Hepatic stellate cell (primary cell): Measurements from ENCODE around the gene MPP2.
"Not testable (repeated sequence)": the region's sequence is repeated elsewhere in the genome, so short reads cannot be mapped to it uniquely, and the experiment has no call there.

ENCODE experiments used
- DNase-seq: peaks from one replicate; pipeline ENCODE4 v3.0.0; 2011; ENCODE audit warnings: low spot score

The MPP2 gene

GRCh38 chr17:43875476-43876147 lies 31.7 kb downstream of the MPP2 start:
- no peak for DNase-seq

DNA sequence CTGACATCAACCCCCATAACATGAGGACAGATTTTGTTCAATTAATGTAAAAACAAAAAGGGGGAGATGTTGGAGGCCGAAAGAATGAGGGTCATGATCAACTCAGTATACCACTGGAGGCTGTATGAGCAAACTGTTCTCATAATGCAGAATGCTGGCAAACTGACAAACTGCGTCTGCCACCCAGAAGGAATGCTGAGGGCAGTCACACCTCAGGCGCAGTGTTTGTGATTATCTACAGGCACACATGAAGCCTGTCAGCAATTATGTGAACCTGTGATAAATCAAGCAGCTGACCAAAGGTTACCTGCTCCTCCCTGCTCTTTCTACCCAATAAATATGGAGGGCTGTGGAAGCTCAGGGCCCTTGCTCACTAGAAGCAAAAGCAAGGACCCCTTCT lies 33.0 kb downstream of the MPP2 start:
- DNase-seq, result no peak

DNA sequence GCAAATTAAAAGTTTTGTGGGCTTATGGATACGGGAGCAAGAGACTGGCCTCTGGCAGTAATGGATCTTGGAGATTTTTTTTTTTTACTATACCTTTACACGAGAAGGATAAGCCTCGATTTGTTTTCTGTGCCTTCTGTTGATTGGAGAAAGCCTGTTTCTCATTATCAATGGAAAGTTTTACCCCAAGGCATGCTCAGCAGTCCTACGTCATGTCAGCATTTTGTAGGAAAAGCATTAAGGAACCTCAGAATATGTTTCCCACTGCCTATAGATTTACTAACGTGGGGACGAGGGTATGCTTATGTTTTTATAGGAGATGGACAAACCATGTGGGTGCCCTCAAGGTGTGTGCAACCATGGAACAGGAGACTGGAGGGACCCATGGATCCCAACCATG lies 33.5 kb downstream of the MPP2 start:
- no peak for DNase-seq

DNA sequence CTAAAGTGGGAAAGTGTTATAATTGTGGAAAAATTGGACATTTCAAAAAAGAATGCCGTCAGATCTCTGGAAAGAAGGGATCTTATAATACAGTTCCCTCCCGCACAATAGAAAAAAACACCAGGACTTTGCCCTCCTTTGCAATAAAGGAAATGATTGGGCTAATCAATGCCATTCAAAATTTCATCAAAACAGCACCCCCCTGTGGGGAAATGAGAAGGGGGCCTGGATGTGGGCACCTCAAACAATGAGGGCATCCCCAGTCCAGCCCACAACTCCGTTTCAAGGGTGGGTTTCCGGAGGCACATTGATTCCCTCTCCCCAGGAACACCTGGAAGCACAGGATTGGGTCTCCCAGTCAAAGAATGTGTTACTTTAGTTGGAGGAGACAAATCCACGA lies 34.2 kb downstream of the MPP2 start:
- DNase-seq, result no peak

DNA sequence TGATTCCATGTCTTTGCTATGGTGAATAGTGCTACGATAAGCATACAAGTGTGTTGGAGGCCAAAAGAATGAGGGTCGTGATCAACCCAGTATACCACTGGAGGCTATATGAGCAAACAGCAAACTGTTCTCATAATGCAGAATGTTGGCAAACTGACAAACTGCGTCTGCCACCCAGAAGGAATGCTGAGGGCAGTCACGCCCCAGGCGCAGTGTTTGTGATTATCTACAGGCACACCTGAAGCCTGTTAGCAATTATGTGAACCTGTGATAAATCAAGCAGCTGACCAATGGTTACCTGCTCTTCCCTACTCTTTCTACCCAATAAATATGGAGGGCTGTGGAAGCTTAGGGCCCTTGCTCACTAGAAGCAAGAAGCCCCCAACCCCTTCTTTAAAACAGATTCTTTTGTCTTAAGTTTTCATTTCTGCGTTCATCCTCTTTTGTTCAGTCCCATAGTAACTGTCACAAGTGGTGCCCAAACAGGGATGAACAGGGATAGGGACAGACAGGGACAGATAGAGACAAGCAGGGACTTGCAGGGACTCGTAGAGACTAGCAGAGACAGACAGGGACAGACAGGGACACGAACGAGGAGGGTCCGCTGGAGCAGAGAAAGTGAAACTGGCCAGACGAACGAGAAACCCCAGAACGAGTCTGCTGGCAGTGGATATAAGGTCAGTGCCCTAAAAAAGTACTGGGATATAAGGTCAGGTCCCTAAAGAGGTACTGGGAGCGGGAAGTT lies 35.2 kb downstream of the MPP2 start:
- DNase-seq, result no peak

- DNase-seq, result not testable (repeated sequence)
Measured at GRCh38 chr17:43869031-43869430, 38.3 kb downstream of the MPP2 start.

- no peak for DNase-seq
Measured at GRCh38 chr17:43868226-43868994, 38.9 kb downstream of the MPP2 start.

GRCh38 chr17:43864161-43864984 lies 43.0 kb downstream of the MPP2 start:
- DNase-seq, result no peak

DNA sequence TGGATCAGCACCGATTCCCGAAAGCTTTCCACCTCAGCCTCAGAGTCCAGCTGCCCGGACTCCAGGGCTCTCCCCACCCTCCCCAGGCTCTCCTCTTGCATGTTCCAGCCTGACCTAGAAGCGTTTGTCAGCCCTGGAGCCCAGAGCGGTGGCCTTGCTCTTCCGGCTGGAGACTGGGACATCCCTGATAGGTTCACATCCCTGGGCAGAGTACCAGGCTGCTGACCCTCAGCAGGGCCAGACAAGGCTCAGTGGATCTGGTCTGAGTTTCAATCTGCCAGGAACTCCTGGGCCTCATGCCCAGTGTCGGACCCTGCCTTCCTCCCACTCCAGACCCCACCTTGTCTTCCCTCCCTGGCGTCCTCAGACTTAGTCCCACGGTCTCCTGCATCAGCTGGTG lies 45.4 kb downstream of the MPP2 start:
- DNase-seq, result no peak

DNA sequence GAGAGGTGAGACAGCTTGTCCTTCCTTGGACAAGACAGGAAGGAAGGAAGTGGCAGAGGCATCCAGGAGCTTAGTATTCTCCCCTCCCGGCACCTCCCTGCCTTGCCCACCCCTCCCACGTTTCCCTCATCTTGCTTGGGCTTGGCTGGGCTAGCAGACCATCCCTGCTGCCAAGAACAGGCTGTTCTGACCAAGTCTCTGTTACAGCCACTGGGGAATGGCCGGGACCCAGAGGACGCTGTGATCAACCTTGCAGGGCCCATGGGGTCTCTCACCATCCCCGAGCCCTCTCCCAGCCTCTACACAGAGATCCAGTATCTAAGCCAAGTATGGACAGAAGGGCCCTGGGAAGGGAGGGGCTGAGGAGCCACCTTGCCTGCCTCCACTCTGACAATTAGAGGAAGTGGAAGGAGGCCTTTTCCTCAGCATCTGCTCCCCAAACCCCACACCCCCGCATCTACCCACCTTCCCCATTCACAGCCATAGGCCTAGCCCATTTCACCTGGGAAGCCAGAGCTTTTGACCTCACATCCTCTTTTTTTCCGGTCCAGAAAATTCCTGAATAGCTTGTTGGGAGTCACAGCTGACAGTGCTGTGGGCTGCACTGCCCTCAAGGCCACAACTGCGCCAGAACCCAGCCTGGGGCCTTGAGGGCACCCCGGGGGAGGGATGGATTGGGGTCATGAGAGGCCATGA lies 46.3 kb downstream of the MPP2 start:
- no peak for DNase-seq

DNA sequence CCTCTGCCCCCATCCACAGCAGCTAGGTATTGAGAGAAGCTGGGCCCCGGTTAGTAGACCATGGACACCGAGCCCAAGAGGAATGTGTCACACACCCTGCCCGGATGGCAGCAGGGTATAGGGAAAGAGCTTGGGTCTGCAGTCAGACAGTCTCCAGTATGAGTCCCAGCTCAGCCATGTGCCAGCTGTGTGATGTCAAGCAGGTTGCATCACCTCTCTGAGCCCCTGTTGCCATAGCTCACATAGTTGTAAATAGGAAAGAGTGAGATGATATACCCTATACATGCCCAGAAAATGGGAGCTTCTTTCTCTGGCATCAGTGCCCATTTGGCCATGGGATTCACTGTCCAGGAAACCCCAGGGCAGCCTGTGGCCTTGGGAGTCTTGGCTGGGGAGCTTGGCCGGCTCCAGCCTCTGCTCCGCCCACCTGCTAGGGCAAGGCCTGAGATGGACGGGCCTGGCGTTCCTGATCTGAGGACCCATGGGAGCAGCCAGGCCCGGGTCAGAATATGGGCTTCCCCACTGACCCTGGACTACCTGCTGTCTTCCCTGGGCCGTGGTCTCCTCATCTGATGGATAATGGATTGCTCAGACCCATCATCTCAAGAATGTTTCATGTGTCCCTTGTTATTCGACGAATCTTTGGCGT lies 47.1 kb downstream of the MPP2 start:
- no peak for DNase-seq

DNA sequence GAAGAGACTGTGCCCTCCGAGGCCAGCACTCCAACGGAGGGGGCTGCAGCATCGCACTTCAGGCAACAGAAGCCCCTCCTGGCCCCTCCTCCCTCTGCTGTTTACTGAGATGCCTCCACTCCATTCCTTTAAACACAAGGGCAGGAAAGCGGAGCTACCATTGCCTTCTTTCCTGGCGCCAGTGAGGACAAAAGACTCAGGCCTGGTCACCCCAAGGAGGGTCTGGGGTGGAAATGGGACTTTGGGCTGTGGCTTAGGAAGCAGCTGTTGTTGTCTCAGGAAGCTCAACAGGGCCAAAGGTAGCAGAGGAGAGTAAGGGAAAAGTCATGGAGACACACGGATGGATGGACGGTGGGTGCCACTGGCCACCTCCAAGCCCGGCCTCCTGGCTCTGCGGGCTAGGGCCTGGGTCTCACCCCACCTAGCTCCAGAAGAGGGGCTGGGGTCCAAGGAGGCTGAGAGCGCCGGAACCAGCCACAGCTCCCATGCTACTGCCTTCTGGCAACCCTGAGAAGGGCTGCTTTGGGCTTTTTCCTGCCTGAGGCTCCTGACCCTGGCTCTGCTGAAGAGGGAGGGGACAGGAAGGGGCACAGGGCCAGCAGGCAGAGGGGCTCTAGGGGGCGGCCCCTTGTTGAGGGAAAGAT lies 49.3 kb downstream of the MPP2 start:
- no peak for DNase-seq

DNA sequence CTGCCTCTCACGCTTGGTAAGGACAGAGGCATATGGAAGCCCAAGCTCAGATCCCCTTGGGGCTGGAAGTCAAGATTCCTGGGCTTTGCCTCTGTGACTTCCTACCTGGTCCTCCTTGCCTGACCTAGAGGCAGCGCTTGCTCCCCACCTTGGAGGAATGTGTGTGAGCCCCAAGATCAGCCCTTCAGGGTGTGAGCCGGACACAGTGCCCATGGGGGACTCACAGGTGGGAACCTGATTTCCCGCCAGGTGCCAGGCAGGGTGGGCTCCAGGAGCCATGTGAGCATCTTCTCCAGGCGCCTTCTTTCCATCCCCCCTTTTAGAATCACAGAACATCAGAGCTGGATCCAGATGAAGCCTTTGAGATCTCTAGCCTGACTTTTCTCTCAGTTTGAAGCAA lies 50.2 kb downstream of the MPP2 start:
- DNase-seq, result no peak

GRCh38 chr17:43856141-43856540 lies 51.2 kb downstream of the MPP2 start:
- no peak for DNase-seq

DNA sequence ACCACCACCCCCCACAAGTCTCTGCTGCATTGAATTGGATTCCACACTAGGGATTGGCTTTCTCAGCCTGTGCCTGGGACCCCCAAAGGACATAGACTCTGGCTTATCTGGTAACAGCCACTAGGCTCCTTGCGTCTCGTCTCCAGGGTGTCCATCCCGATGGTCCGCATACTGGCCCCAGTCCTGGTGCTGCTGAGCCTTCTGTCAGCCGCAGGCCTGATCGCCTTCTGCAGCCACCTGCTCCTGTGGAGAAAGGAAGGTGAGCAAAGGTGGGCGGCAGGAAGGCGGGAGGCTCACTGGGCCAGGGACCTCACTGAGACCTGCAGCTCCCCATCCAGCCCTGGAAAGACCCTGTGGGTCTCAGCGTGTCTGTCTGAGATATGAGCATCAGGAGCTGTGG lies 52.3 kb downstream of the MPP2 start:
- no peak for DNase-seq

DNA sequence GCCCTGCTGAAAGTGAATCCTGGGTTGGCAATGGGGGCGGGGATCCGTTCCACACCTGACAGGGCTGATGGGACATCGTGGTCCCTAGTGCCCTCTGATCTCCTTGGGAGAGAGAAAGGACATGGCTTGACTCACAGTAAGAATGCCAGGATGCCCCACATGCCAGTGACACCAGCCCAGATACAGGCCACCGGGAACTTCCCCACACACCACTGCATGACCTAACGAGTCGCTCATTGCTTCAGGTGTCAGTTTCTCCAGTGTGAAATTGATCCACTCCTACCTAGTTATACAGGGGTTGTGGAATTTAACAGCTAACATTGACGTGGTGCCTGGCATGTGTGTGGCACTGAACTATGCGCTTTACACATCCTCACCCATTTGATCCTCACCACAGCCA lies 52.8 kb downstream of the MPP2 start:
- no peak for DNase-seq

DNA sequence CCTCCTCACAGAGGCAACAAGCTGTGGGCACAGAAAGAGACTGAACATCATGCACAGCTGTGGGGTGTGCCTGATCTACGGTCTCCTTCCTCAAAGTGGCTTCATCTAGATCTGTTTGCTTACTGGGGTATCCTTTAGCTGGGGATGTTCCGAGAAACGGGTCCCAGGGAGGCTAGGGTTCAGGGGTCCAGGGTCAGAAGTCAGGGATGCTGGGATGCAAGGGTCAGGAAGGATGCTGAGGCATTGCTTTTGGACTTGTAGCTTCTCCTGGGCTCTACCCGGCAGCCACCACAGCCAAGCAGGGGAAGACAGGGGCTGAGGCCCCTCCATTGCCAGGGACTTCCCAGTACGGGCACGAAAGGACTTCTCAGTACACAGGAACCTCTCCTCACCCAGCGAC lies 53.8 kb downstream of the MPP2 start:
- DNase-seq, result no peak

DNA sequence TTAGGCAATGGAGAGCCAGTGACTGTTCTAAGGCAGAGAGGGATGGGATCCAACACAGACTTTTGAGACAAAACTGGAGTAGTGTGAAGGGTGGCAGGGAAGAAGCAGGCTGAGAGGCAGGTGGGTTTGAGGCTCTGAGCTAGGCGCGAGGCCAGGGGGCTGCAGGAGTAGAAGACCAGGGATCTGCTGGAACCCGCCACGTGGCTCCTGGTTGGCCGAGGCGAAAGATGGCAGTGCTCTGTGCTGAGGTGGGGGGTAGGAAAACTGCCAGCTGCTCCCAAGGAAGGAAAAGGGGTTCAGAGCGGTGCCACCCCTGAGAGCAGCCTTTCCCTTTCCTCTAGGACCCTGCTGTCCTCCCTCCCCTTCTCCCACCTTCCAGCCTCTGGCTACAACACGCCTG lies 54.8 kb downstream of the MPP2 start:
- DNase-seq, result no peak

DNA sequence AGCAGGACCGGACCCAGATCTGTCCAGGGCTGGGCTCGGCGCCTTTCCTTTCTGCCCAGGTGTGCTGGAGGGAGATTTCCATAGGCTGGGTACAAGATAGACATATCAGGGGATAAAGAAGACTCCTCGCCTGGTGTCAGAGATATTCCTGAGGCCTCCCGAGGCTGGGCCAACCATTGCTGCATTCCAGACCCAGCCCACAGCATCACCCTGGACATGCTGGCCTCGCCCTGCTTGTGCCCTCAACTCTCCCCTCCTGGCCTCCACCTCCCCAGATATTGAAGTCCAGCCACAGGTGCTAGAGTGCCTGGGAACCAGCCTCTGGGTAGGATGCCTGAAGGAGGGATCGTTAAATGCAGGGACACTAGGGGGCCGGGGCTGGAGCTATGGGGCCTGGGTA lies 58.2 kb downstream of the MPP2 start:
- DNase-seq, result no peak

GRCh38 chr17:43848601-43849000 lies 58.7 kb downstream of the MPP2 start:
- DNase-seq, result no peak

GRCh38 chr17:43846963-43847371 lies 60.4 kb downstream of the MPP2 start, which contains the start of gene CD300LG:
Gene CD300LG (plus strand): TSS chr17:43847176. CDS start chr17:43847217, 41 bp downstream.
- no peak for DNase-seq
